GM18951 (cell line): ENCODE data around the gene RBM14.
A peak's percentile ranks its signal among the peaks of the same experiment; 100 is the strongest.

Experiments
- POLR2A ChIP-seq: IDR thresholded peaks from 4 replicates; pipeline ENCODE4 v1.6.1; 2011; ENCODE audit warnings: mild to moderate bottlenecking; ENCODE audit not compliant: insufficient read length, insufficient read depth; ENCODE audit errors: extremely low read depth
- in situ Hi-C: fragments of 300-500 bp; cut with MboI; formaldehyde crosslinking; loops from one replicate; pipeline ENCODE4 v1.12.0; 2022; ENCODE audit warnings: low sequenced_read_pairs, mixed read lengths, inconsistent platforms; ENCODE audit not compliant: unreplicated experiment

Gene RBM14

GRCh38 chr11:66609721-66610617 lies 6.5 kb upstream of the RBM14 start:
- no peak for TF ChIP-seq POLR2A
- in situ Hi-C loops = no loop called here

- in situ Hi-C loops = no loop called here
- no peak for TF ChIP-seq POLR2A
Observed at GRCh38 chr11:66612458-66612857, 4.0 kb upstream of the RBM14 start.

GRCh38 chr11:66614073-66614472 lies 2.4 kb upstream of the RBM14 start:
- in situ Hi-C loops = no loop called here
- no peak for TF ChIP-seq POLR2A

GRCh38 chr11:66617155-66617834 lies 865 bp downstream of the RBM14 start:
- TF ChIP-seq POLR2A = no peak
- in situ Hi-C loops = no loop called here

- TF ChIP-seq POLR2A = no peak
- in situ Hi-C loops = no loop called here
Observed at GRCh38 chr11:66619080-66619554, 2.7 kb downstream of the RBM14 start.

GRCh38 chr11:66624450-66624849 lies 8.0 kb downstream of the RBM14 start:
- no peak for TF ChIP-seq POLR2A
- in situ Hi-C loops = no loop called here

GRCh38 chr11:66625041-66625751 lies 8.8 kb downstream of the RBM14 start:
- no peak for TF ChIP-seq POLR2A
- in situ Hi-C loops = no loop called here

- in situ Hi-C loops = no loop called here
- TF ChIP-seq POLR2A = no peak
Observed at GRCh38 chr11:66625752-66626149, 9.3 kb downstream of the RBM14 start.

GRCh38 chr11:66626382-66626781 lies 10.0 kb downstream of the RBM14 start:
- in situ Hi-C loops = no loop called here
- TF ChIP-seq POLR2A = peak; percentile 17

- no peak for TF ChIP-seq POLR2A
- in situ Hi-C loops = no loop called here
Observed at GRCh38 chr11:66626926-66627325, 10.5 kb downstream of the RBM14 start.

- TF ChIP-seq POLR2A = peak; percentile 26
- in situ Hi-C loops = no loop called here
Observed at GRCh38 chr11:66628061-66628603, 11.7 kb downstream of the RBM14 start.

- TF ChIP-seq POLR2A = no peak
- in situ Hi-C loops = no loop called here
Observed at GRCh38 chr11:66629356-66629755, 12.9 kb downstream of the RBM14 start.

GRCh38 chr11:66631883-66632282 lies 15.5 kb downstream of the RBM14 start:
- in situ Hi-C loops = no loop called here
- no peak for TF ChIP-seq POLR2A
